ENCODE data around the gene DAPK2. TPM values are rescaled to one million over a fixed set of nuclear protein-coding genes. Genes with fewer than 3 reads are reported as not detected.

Gene DAPK2
- total and polyA plus RNA-seq, 7 donors: 3.7 to 65.6 (median 44.3) TPM

- no peaks in the 10 kb centered on the region for H3K9me3 ChIP-seq
- H3K4me3 ChIP-seq: no peak overlapping the region
- DNase-seq (no peak), ATAC-seq (peak; percentile 67 to 86 (median 78))
- H3K36me3 ChIP-seq (ENCODE audit: insufficient read depth in 1 of 2, low read depth in 1 of 2): no peaks in the 10 kb centered on the region
- 61 to 69% (median 67%) methylated on average over 4 of the region's 4 CpGs for WGBS, 3 donors
- intact Hi-C loops (cut with DNase I): no loop called here
- H3K27me3 ChIP-seq (ENCODE audit: insufficient read depth in 3 of 3, low read length in 2 of 3): no peaks in the 10 kb centered on the region
- no peak for TF ChIP-seq CTCF (IDR thresholded peaks at IDR 0.05)
- H3K27ac ChIP-seq: peak overlapping the region; percentile 5
- peaks cover 63% of the 10 kb centered on the region for H3K4me1 ChIP-seq
Observed at GRCh38 chr15:63996794-63997357, 49.4 kb downstream of the DAPK2 start.

- H3K27me3 ChIP-seq (ENCODE audit: insufficient read depth in 3 of 3, low read length in 2 of 3): no peaks in the 10 kb centered on the region
- ATAC-seq (no peak), DNase-seq (no peak)
- TF ChIP-seq CTCF (IDR thresholded peaks at IDR 0.05): no peak
- H3K36me3 ChIP-seq (ENCODE audit: insufficient read depth in 1 of 2, low read depth in 1 of 2): no peaks in the 10 kb centered on the region
- intact Hi-C loops (cut with DNase I): no loop called here
- H3K9me3 ChIP-seq: no peaks in the 10 kb centered on the region
- H3K4me1 ChIP-seq: peaks cover 71% of the 10 kb centered on the region
- 86 to 100% (median 91%) methylated on average over 1 of the region's 1 CpG for WGBS, 3 donors
- H3K27ac ChIP-seq: no peak overlapping the region
- no peak overlapping the region for H3K4me3 ChIP-seq
Observed at GRCh38 chr15:63995789-63996188, 50.5 kb downstream of the DAPK2 start.

- 53 to 59% (median 57%) methylated on average over 4 of the region's 4 CpGs for WGBS, 3 donors
- Histone ChIP-seq H3K36me3 (ENCODE audit: insufficient read depth in 1 of 2, low read depth in 1 of 2) (no peaks in the 10 kb centered on the region), H3K4me3 (no peak overlapping the region), H3K9me3 (no peaks in the 10 kb centered on the region), H3K27ac (peak overlapping the region; percentile 67), H3K4me1 (peaks cover 60% of the 10 kb centered on the region), H3K27me3 (ENCODE audit: insufficient read depth in 3 of 3, low read length in 2 of 3) (no peaks in the 10 kb centered on the region)
- DNase-seq (no peak), ATAC-seq (no peak)
- intact Hi-C loops (cut with DNase I): no loop called here
- TF ChIP-seq CTCF (IDR thresholded peaks at IDR 0.05): no peak
Observed at GRCh38 chr15:63994073-63994600, 52.1 kb downstream of the DAPK2 start.

DNA sequence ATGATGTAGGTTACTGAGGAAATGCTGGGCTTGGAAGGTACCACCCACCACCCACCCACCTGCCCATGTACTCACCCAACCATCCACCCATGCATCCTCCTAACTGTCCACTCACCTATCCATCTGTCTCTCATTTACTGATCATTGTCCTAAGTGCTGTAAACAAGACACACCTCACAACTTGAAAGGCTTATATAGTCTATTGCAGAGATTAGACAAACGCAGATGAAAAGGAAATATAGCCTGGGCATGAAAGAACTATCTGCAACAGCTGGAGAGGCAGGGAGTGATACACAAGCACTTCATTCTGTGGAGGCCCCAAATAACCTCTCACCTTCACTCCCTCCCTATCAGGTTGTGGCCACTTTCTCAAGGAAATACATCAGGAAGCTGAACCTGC is 54.0 kb downstream of the DAPK2 start:
- Histone ChIP-seq H3K4me1 (peaks cover 59% of the 10 kb centered on the region), H3K9me3 (no peaks in the 10 kb centered on the region), H3K27ac (peak overlapping the region; percentile 67), H3K27me3 (ENCODE audit: insufficient read depth in 3 of 3, low read length in 2 of 3) (no peaks in the 10 kb centered on the region), H3K4me3 (no peak overlapping the region), H3K36me3 (ENCODE audit: insufficient read depth in 1 of 2, low read depth in 1 of 2) (no peaks in the 10 kb centered on the region)
- WGBS, 3 donors: 17 to 25% (median 25%) methylated on average over 1 of the region's 1 CpG
- TF ChIP-seq CTCF (IDR thresholded peaks at IDR 0.05): no peak
- intact Hi-C loops (cut with DNase I): no loop called here
- no peak for ATAC-seq
- no peak for DNase-seq

DNA sequence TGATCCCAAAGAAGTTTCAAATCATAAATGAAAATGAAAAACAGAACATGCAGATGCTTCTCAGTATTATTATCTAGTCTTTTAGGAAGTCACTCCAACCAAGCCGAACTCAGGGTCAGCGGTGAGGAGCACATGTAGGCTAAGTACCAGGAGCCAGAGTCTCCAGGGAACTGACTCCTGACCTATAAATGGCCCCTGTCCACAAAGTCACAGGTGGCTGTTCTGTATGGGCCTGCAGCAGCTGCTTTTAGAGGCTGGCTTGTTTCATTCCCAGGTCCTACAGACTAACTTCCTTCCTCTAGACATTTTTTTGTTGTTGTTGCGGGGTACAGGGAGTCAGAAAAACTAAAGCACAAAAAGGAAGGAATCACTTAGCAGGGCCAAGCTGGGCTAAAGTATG is 54.6 kb downstream of the DAPK2 start:
- DNase-seq (peak in 1 of 2 donors; percentile 58), ATAC-seq (peak; percentile 48 to 92 (median 62))
- Histone ChIP-seq H3K4me1 (peaks cover 58% of the 10 kb centered on the region), H3K9me3 (no peaks in the 10 kb centered on the region), H3K27ac (peak overlapping the region; percentile 67), H3K27me3 (ENCODE audit: insufficient read depth in 3 of 3, low read length in 2 of 3) (no peaks in the 10 kb centered on the region), H3K36me3 (ENCODE audit: insufficient read depth in 1 of 2, low read depth in 1 of 2) (no peaks in the 10 kb centered on the region), H3K4me3 (no peak overlapping the region)
- intact Hi-C loops (cut with DNase I): no loop called here
- WGBS, 3 donors: 17 to 32% (median 19%) methylated on average over 3 of the region's 3 CpGs
- no peak for TF ChIP-seq CTCF (IDR thresholded peaks at IDR 0.05)
